COLO668 (cell line): Measurements from ENCODE around the gene GOSR2.
A peak's percentile ranks its signal among the peaks of the same experiment; 100 is the strongest.
"Not testable (repeated sequence)": the region's sequence is repeated elsewhere in the genome, so short reads cannot be mapped to it uniquely, and the experiment has no call there.

Source experiments
- DNase-seq: peaks from one replicate; lab custom pipeline; 2025; ENCODE audit not compliant: unreplicated experiment; lab: John Stamatoyannopoulos, UW

Gene GOSR2

DNA sequence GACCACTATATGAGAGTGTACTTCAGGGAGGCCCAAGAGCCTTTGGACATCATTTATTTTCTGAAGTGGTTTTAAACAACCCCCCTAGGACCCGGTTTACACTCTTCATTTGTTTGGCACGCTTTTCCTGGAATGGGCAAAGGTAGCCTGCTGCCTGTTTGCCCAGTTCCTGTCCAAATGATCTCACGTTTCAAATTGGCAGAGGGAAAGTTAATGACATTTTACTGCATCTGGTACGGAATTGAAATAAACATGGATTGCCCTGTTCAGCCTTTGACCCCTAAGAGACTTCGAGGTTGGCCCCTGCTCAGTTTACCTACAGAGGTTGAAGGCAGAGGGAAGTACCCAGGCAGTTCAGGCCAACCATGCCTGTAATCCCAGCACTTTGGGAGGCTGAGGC, 61.9 kb downstream of the GOSR2 start:
- peak; percentile 59 for DNase-seq

DNA sequence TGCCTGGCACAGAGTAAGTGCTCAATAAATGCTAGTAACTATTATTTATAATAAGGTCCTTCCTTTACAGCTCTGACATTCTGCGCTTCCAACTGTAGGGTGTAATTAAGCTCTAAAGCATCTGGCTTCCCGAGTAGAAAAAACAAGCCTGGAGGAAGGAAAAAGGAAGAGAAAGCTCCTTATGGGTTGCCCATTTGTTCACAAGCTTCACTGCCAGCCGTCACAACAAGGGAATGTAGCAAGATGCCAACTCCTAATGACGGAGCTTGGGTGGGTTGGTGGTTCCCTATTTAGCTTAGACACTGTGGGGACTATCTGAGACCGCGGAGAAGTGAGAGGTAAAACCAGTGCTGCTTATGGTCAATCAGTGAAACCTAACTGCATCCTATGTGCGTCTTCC, 63.4 kb downstream of the GOSR2 start:
- no peak for DNase-seq

DNA sequence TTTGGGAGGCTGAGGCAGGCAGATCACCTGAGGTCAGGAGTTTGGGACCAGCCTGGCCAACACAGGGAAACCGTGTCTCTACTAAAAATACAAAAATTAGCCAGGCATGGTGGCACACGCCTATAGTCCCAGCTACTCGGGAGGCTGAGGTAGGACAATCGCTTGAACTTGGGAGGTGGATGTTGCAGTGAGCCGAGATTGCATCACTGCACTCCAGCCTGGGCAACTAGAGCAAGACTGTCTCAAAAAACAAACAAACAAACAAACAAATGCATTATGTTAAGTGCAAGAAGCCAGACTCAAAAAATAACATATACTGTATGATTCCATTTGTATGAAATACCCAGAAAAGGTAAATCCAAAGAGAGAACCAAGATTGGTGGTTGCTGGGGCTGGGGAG, 65.0 kb downstream of the GOSR2 start:
- not testable (repeated sequence) for DNase-seq

DNA sequence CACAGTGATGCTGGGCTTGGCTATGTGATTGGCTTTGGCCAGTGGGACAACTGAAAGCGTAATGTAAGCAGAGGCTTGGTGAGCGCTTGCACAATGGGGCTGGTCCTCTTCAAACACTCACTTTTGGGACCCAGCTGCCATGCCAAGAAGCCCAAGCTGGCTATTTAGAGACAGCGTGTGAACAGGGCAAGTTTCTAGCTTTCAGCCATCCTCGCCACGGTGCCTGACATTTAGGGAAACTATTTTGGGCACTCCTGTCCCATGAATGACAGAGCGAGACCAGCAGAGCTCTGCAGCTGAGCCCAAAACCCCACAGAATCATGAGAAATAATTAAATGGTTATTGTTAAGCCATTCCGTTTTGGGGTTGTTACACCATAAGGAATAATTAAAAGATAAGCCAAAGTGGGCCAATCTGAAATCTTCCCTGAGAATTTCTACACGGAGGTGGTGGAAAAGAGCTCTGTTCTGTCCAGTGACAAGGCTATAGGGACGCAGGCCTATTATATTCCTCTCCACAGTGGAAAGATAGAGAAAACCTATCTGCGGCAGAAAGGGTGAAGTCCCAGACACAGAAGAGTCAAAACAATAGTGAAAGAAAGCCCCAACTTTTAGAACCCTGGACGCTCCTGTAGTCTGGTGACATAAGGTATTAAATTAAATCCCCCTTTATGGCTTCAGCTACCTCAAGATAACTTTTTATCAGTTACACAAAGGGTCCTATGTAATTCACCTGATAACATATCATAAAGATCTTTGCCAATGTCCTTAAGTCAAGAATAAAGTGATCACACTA, 66.9 kb downstream of the GOSR2 start:
- DNase-seq = no peak

DNA sequence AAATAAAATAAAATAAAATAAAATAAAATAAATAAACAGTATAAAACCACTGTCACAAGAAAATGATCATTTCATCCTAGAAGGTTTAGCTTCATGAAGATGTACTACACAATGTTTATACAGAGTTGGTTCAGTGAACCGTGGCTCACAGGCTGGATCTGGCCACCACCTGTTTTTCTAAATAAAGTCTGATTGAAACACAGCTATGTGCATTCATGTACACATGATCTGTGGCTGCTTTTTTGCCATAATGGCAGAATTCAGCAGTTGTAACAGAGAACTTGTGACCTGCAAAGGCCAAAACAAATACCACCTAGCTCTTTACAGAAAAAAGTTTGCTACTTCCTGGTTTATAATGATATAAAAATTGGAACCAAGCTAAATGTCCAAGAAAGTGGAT, 68.7 kb downstream of the GOSR2 start:
- peak; percentile 8 for DNase-seq
